HCT116 (cell line): ENCODE data around the gene CLDN9. TPM values are rescaled to one million over a fixed set of nuclear protein-coding genes. Genes with fewer than 3 reads are reported as not detected.
A peak's percentile ranks its signal among the peaks of the same experiment; 100 is the strongest.

ENCODE experiments used
- ATAC-seq: fragments of 200-7000 bp; cut with Tn5 transposase; 2 replicates; pipeline ENCODE4 v1.9.1; 2020; ENCODE audit warnings: mild to moderate bottlenecking, moderate library complexity
- BruUV-seq: library from RNA; stranded (reverse); fragments of 400-500 nt; replicated peaks from 2 replicates; lab custom pipeline; 2021; lab: Mats Ljungman, UMichigan
- CTCF ChIA-PET: fragments of 300-600 bp; sonication (Branson Sonifier 250); formaldehyde crosslinking; loops from one replicate; lab custom pipeline; 2021; ENCODE audit warnings: antibody characterized with exemption; lab: Charles Lee
- POLR2A ChIA-PET: fragments of 300-600, 350-600 bp; sonication (Branson Sonifier 250); formaldehyde crosslinking; loops from one replicate; lab custom pipeline; 2021; ENCODE audit warnings: antibody characterized with exemption; lab: Charles Lee
- RAD21 ChIA-PET, 2 experiments: fragments of 300-600 bp; sonication (Branson Sonifier 250); formaldehyde crosslinking; loops; one replicate each; lab custom pipeline; 2023; ENCODE audit warnings: low total read pairs in 2 of 2; ENCODE audit not compliant: uncharacterized antibody in 2 of 2, unreplicated experiment in 2 of 2, low non-redundant PET in 1 of 2; lab: Charles Lee
- DNase-seq: peaks from one replicate; pipeline ENCODE4 v3.0.0-alpha.2; 2010; ENCODE audit warnings: low read depth, low spot score
- H2AFZ ChIP-seq: fragments of 200-600 bp; shearing (Covaris generic), sonication (generic); 2 replicates; pipeline ENCODE4 v1.6.1; 2017; ENCODE audit warnings: low read depth, mixed run types, mixed read lengths, antibody characterized with exemption, low read length; ENCODE audit not compliant: poor library complexity, severe bottlenecking
- H3K27ac ChIP-seq: 2 replicates; pipeline ENCODE4 v1.5.1; 2012; ENCODE audit warnings: low read depth, low read length
- H3K27me3 ChIP-seq: fragments of 200-600 bp; sonication (generic); 2 replicates; pipeline ENCODE4 v1.6.1; 2016; ENCODE audit warnings: mixed run types, low read length, mixed read lengths; ENCODE audit not compliant: insufficient read depth
- H3K36me3 ChIP-seq, 2 experiments: fragments of 200-500 bp in 1 of 2; fragments of 200-600 bp in 1 of 2; sonication (Bioruptor generic) in 1 of 2; sonication (generic) in 1 of 2; 2 replicates each; pipeline versions ENCODE4 v1.5.1 to v1.6.1; 2014 to 2016; ENCODE audit warnings: low read length in 2 of 2, inconsistent platforms in 1 of 2, mixed read lengths in 1 of 2, mixed run types in 1 of 2; ENCODE audit not compliant: insufficient read depth in 2 of 2, control insufficient read depth in 1 of 2
- H3K4me1 ChIP-seq, 2 experiments: fragments of 200-600 bp in 1 of 2; sonication (generic) in 1 of 2; 2 replicates each; pipeline versions ENCODE4 v1.5.1 to v1.6.1; 2012 to 2017; ENCODE audit warnings: low read length in 2 of 2, inconsistent platforms in 1 of 2, mild to moderate bottlenecking in 1 of 2, mixed read lengths in 1 of 2, mixed run types in 1 of 2, moderate library complexity in 1 of 2; ENCODE audit not compliant: insufficient read depth in 2 of 2, control insufficient read depth in 1 of 2
- H3K4me2 ChIP-seq: fragments of 200-600 bp; sonication (generic); 2 replicates; pipeline ENCODE4 v1.6.1; 2017; ENCODE audit warnings: mixed run types, low read length, mixed read lengths
- H3K4me3 ChIP-seq, 2 experiments: fragments of 200-600 bp in 1 of 2; sonication (generic) in 1 of 2; replicated peaks in 1 of 2; 2 replicates each; pipeline ENCODE4 v1.5.1; 2011 to 2016; ENCODE audit warnings: low read length in 2 of 2, control low read depth in 1 of 2, low read depth in 1 of 2, mild to moderate bottlenecking in 1 of 2, mixed read lengths in 1 of 2, mixed run types in 1 of 2
- H3K79me2 ChIP-seq: fragments of 200-600 bp; sonication (generic); 2 replicates; pipeline ENCODE4 v1.6.1; 2017; ENCODE audit warnings: mild to moderate bottlenecking, mixed run types, low read length, moderate library complexity, mixed read lengths; ENCODE audit not compliant: insufficient read depth
- H3K9ac ChIP-seq: fragments of 200-600 bp; sonication (generic); 2 replicates; pipeline ENCODE4 v1.6.1; 2016; ENCODE audit warnings: low read length, mixed read lengths
- H3K9me2 ChIP-seq: fragments of 200-600 bp; sonication (generic), shearing (Covaris generic); 2 replicates; pipeline ENCODE4 v1.6.1; 2017; ENCODE audit warnings: mixed run types, mild to moderate bottlenecking, moderate library complexity; ENCODE audit not compliant: insufficient read depth
- H3K9me3 ChIP-seq, 2 experiments: fragments of 200-500 bp in 1 of 2; fragments of 200-600 bp in 1 of 2; sonication (Bioruptor generic) in 1 of 2; sonication (generic) in 1 of 2; 2 replicates each; pipeline ENCODE4 v1.6.1; 2014 to 2017; ENCODE audit warnings: low read length in 2 of 2, mixed read lengths in 2 of 2, inconsistent platforms in 1 of 2, low read depth in 1 of 2, mild to moderate bottlenecking in 1 of 2, mixed run types in 1 of 2, moderate library complexity in 1 of 2; ENCODE audit not compliant: control insufficient read depth in 1 of 2, insufficient read depth in 1 of 2
- H4K20me1 ChIP-seq: fragments of 200-600 bp; sonication (generic), shearing (Covaris generic); 2 replicates; pipeline ENCODE4 v1.6.1; 2017; ENCODE audit warnings: mixed run types, mild to moderate bottlenecking, moderate library complexity; ENCODE audit not compliant: insufficient read depth
- intact Hi-C: fragments of 100-400 bp; cut with micrococcal nuclease; formaldehyde crosslinking; loops from 2 replicates; pipeline ENCODE4 v1.10.0; 2022
- total RNA-seq: library from RNA; stranded (reverse); gene quantifications from one replicate; pipeline ENCODE4 v1.2.1, GENCODE V29; 2021; ENCODE audit not compliant: unreplicated experiment
- TF ChIP-seq, protein P1 (sequence below): IDR thresholded peaks from 2 replicates; pipeline ENCODE4 v1.6.1; 2012
- TF ChIP-seq, protein P2 (sequence below): IDR thresholded peaks from 2 replicates; pipeline ENCODE4 v1.6.1; 2012; ENCODE audit warnings: low read depth

CLDN9 gene
- total RNA-seq, 1 experiment from 2014 or later: 0.76 TPM

DNA sequence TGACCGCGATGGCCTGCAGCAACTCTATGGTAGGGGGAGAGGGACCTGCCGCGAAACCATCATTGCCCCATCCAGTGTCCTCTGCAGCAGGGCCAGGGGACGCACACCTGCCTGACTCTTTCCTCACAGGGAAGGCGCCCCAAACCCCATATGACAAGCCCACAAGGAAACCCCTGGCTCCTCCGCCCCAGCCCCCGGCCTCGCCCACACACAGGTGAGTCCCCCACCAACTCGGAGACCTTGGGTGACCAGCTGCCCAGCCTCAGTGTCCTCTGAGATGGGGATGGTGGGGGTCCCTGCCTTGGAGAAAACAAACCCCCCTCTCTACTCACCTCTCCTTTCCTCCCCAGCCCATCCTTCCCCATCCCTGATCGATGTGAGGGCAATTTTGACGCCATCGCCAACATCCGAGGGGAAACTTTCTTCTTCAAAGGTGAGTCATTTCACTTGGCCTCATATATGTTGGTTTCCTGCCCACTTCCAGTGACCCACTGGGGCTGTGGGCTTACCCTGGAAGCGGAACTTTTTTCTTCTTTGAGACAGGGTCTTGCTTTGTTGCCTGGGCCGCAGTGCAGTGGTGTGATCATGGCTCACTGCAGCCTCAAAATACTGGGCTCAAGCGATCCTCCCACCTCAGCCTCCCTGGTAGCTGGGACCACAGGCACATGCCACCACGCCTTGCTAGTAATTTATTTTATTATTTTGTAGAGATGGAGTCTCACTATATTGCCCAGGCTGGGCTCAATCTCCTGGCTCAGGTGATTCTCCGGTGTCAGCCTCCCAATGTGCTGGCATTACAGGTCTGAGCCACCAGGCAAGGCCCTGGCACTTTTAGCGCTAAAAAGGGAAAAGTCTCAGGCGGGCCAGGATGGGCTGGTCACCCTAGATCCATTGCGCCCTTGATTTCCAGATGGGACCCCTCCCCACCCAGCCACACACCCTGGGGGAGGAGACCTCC is 44.7 kb downstream of the CLDN9 start:
- no peaks in the 10 kb centered on the region for H3K9me2 ChIP-seq
- no peak for DNase-seq
- TF ChIP-seq, protein P1, sequence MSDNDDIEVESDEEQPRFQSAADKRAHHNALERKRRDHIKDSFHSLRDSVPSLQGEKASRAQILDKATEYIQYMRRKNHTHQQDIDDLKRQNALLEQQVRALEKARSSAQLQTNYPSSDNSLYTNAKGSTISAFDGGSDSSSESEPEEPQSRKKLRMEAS: no peak
- TF ChIP-seq, protein P2, sequence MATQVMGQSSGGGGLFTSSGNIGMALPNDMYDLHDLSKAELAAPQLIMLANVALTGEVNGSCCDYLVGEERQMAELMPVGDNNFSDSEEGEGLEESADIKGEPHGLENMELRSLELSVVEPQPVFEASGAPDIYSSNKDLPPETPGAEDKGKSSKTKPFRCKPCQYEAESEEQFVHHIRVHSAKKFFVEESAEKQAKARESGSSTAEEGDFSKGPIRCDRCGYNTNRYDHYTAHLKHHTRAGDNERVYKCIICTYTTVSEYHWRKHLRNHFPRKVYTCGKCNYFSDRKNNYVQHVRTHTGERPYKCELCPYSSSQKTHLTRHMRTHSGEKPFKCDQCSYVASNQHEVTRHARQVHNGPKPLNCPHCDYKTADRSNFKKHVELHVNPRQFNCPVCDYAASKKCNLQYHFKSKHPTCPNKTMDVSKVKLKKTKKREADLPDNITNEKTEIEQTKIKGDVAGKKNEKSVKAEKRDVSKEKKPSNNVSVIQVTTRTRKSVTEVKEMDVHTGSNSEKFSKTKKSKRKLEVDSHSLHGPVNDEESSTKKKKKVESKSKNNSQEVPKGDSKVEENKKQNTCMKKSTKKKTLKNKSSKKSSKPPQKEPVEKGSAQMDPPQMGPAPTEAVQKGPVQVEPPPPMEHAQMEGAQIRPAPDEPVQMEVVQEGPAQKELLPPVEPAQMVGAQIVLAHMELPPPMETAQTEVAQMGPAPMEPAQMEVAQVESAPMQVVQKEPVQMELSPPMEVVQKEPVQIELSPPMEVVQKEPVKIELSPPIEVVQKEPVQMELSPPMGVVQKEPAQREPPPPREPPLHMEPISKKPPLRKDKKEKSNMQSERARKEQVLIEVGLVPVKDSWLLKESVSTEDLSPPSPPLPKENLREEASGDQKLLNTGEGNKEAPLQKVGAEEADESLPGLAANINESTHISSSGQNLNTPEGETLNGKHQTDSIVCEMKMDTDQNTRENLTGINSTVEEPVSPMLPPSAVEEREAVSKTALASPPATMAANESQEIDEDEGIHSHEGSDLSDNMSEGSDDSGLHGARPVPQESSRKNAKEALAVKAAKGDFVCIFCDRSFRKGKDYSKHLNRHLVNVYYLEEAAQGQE: no peak
- TF ChIP-seq, all 23 proteins: peak for 0
- no peak for ATAC-seq
- ChIA-PET RAD21 (no interaction called here), POLR2A (no interaction called here), CTCF (interaction anchor here (1.8 to 2.5 kb wide), 4 partner anchors 26 to 75 kb away, joined by 9 to 16 read pairs (median 10); no protein-coding TSS in a partner anchor)
- Histone ChIP-seq H3K27me3 (no peaks in the 10 kb centered on the region), H3K9ac (no peak overlapping the region), H4K20me1 (no peaks in the 10 kb centered on the region), H3K27ac (no peak overlapping the region), H3K36me3 (no peaks in the 10 kb centered on the region), H3K4me2 (peak overlapping the region; percentile 95), H3K4me1 (peaks cover 0 to 22% of the 10 kb centered on the region in 2 experiments; a peak in 3 of 4 replicates), H3K4me3 (peak overlapping the region in 1 of 2 experiments; percentile 87; a peak in 2 of 4 replicates), H3K79me2 (no peaks in the 10 kb centered on the region), H2AFZ (no peak overlapping the region), H3K9me3 (no peaks in the 10 kb centered on the region)
- intact Hi-C loops: loop anchor here (2.0 to 10.0 kb wide), 2 partner anchors 71 to 117 kb away; no protein-coding TSS in a partner anchor
- BruUV-seq: TSS peak; percentile 62
